ENCODE results near the gene GPR162.

DNA sequence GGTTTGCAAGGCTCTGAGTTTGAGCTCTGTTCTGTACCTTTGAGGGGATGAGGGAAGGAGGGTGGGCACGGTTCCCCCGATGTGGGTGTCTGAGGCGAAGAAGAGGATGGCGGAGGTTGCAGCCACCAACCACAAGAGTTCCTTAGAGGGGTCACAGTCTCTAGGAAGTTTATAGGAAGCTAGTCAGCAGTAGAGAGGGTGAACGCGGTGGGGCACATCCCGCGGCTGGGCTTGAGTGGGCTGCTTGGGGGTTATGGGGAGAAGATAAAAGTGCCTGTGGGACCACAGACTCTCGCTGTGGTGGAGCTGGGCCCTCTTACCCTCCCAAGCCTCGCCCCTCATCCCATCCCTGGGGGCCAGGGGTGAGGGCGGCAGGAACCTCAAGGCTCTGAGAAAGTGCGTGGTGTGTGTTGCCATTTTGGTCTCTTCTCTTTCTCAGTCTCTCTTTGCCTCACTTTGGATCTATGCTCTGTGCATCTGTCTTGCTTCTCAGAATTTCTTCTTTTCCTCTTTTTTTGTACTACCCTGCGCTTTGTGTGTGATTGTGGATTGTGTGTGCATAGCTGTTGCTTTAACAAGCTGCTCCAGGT, 29.6 kb upstream of the GPR162 start:
- TF ChIP-seq, protein P1, sequence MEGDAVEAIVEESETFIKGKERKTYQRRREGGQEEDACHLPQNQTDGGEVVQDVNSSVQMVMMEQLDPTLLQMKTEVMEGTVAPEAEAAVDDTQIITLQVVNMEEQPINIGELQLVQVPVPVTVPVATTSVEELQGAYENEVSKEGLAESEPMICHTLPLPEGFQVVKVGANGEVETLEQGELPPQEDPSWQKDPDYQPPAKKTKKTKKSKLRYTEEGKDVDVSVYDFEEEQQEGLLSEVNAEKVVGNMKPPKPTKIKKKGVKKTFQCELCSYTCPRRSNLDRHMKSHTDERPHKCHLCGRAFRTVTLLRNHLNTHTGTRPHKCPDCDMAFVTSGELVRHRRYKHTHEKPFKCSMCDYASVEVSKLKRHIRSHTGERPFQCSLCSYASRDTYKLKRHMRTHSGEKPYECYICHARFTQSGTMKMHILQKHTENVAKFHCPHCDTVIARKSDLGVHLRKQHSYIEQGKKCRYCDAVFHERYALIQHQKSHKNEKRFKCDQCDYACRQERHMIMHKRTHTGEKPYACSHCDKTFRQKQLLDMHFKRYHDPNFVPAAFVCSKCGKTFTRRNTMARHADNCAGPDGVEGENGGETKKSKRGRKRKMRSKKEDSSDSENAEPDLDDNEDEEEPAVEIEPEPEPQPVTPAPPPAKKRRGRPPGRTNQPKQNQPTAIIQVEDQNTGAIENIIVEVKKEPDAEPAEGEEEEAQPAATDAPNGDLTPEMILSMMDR (optimal IDR thresholded peaks at IDR 0.05 in 1 of 3, IDR thresholded peaks at IDR 0.05 in 1 of 3, conservative IDR thresholded peaks at IDR 0.05 in 1 of 3; ENCODE audit: extremely low read depth in 1 of 3, insufficient read depth in 2 of 3, low read length in 3 of 3), result no peak
- TF ChIP-seq EZH2 (IDR thresholded peaks at IDR 0.05; ENCODE audit: low read length), result no peak
